Parathyroid adenoma (tissue), 2 donors: ENCODE measurements around the gene CD81.

Source experiments
- H2AFZ ChIP-seq: fragments of 300-600 bp; sonication (generic); one replicate; pipeline ENCODE4 v1.7.0; 2017; ENCODE audit warnings: antibody characterized with exemption, mild to moderate bottlenecking
- H3K27ac ChIP-seq: fragments of 300-600 bp; sonication (generic); one replicate; pipeline ENCODE4 v1.7.0; 2017
- H3K27me3 ChIP-seq: fragments of 300-600 bp; sonication (generic); one replicate; pipeline ENCODE4 v1.7.0; 2017; ENCODE audit warnings: low read length; ENCODE audit not compliant: control insufficient read depth, insufficient read depth
- H3K36me3 ChIP-seq: fragments of 300-600 bp; sonication (generic); one replicate; pipeline ENCODE4 v1.7.0; 2017; ENCODE audit warnings: low read length; ENCODE audit not compliant: control insufficient read depth, insufficient read depth
- H3K4me1 ChIP-seq: fragments of 300-600 bp; sonication (generic); one replicate; pipeline ENCODE4 v1.7.0; 2017; ENCODE audit warnings: control low read depth
- H3K4me2 ChIP-seq: fragments of 300-600 bp; sonication (generic); one replicate; pipeline ENCODE4 v1.7.0; 2017; ENCODE audit warnings: low read length
- H3K4me3 ChIP-seq: fragments of 300-600 bp; sonication (generic); one replicate; pipeline ENCODE4 v1.7.0; 2017; ENCODE audit warnings: low read depth, low read length
- H3K79me2 ChIP-seq: fragments of 300-600 bp; sonication (generic); one replicate; pipeline ENCODE4 v1.7.0; 2017; ENCODE audit warnings: control low read depth
- H3K9ac ChIP-seq: fragments of 300-600 bp; sonication (generic); one replicate; pipeline ENCODE4 v1.7.0; 2017; ENCODE audit warnings: mild to moderate bottlenecking
- H3K9me3 ChIP-seq: fragments of 300-600 bp; sonication (generic); one replicate; pipeline ENCODE4 v1.7.0; 2017; ENCODE audit warnings: low read length; ENCODE audit not compliant: control insufficient read depth
- CTCF ChIP-seq: fragments of 300-600 bp; sonication (generic); IDR thresholded peaks from one replicate; pipeline ENCODE4 v1.7.0; 2017; ENCODE audit warnings: antibody characterized with exemption, mild to moderate bottlenecking
- donor health status: primary hyperparathyroidism.

Gene CD81

DNA sequence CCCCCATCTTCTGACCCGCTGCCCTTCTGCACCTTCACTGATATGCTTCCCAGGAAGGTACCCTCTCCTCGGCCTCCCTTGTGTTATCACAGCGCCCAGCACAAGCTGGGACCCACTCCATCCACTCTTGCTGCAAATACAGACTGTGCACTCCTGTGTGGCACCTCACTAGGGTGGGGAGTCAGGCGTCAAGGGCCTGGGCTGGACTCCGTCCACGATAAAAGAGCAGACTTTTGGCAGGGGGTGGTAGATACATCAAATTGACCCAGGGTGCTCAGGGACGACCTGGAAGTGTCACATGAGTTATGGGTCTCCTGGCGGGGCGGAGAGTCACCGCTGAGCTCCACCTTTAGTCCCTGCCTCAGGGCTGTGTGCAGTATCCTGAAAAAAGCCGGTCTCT lies 66.3 kb downstream of the CD81 start:
- Histone ChIP-seq H3K79me2 (peaks cover 15% of the 10 kb centered on the region), H2AFZ (no peak overlapping the region), H3K27ac (no peak overlapping the region), H3K4me1 (no peaks in the 10 kb centered on the region), H3K4me3 (no peak overlapping the region), H3K9ac (no peak overlapping the region), H3K4me2 (no peak overlapping the region), H3K27me3 (no peaks in the 10 kb centered on the region), H3K9me3 (no peaks in the 10 kb centered on the region), H3K36me3 (no peaks in the 10 kb centered on the region)
- no peak for TF ChIP-seq CTCF

GRCh38 chr11:2443881-2444820 lies 67.0 kb downstream of the CD81 start, which contains the start of gene TRPM5:
TSS of gene TRPM5 (minus strand) at chr11:2444514. CDS start at chr11:2423036, 21,478 bp downstream.
- no peaks in the 10 kb centered on the region for H3K4me1 ChIP-seq
- no peaks in the 10 kb centered on the region for H3K36me3 ChIP-seq
- peak within 1 kb of the TSS; percentile 80 for H3K4me2 ChIP-seq
- peaks cover 15% of the 10 kb centered on the region for H3K79me2 ChIP-seq
- H3K9me3 ChIP-seq: no peaks in the 10 kb centered on the region
- no peak within 1 kb of the TSS for H3K27ac ChIP-seq
- H3K27me3 ChIP-seq: no peaks in the 10 kb centered on the region
- H3K4me3 ChIP-seq: peak within 1 kb of the TSS; percentile 52
- no peak within 1 kb of the TSS for H3K9ac ChIP-seq
- TF ChIP-seq CTCF: no peak
- H2AFZ ChIP-seq: peak within 1 kb of the TSS; percentile 46

- Histone ChIP-seq H3K4me3 (peak within 1 kb of the TSS; percentile 52), H2AFZ (peak within 1 kb of the TSS; percentile 46), H3K27ac (peak within 1 kb of the TSS; percentile 24), H3K9ac (no peak within 1 kb of the TSS), H3K27me3 (no peaks in the 10 kb centered on the region), H3K9me3 (no peaks in the 10 kb centered on the region), H3K79me2 (peaks cover 15% of the 10 kb centered on the region), H3K4me2 (peak within 1 kb of the TSS; percentile 80), H3K36me3 (no peaks in the 10 kb centered on the region), H3K4me1 (no peaks in the 10 kb centered on the region)
- no peak for TF ChIP-seq CTCF
These were observed 68.0 kb downstream of the CD81 start, which contains the start of gene KCNQ1 for GRCh38 chr11:2444821-2445745. TSS of gene KCNQ1 (plus strand) at chr11:2445008. CDS start at chr11:2445099, 91 bp downstream.

DNA sequence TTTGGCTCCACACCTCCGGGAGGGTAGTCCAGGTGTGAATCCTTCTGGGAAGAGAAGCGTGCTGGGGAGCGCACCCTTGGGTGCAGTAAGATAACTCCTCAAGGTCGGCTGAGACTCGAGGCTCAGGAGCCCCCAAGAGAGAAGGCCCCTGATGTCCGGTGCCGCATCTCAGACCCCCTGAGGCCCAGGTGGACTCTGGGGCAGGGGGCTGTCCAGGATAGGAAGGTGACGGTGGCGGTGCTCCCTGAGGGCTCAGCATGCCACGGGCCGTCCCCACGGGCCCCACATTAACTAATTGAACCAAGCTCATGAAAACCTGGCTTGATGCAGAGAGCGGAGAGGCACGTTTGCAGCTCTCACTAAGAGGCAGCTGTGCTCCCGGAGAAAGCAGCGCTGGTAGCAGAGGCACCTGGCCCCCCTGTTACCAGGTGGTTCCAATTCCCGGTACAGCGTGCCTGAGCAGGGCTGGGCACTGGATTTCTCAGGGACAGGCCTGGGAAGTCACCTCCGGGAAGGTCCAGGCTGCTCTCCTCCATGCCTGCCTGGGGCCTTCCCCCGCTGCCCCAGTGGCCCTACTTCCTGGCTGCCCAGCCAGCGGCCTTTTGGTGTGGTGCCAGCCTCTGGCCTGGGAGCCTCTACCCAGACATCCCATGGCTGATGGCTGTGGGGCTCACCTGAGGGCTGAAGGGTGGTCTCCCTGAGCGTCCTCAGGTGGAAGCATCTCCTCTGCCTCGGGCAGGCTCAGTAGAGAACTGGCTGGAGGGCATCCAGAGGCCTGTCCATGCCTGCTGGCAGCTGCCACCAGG lies 68.8 kb downstream of the CD81 start:
- Histone ChIP-seq H3K79me2 (peaks cover 15% of the 10 kb centered on the region), H2AFZ (peak overlapping the region; percentile 42), H3K4me3 (peak overlapping the region; percentile 52), H3K9me3 (no peaks in the 10 kb centered on the region), H3K36me3 (no peaks in the 10 kb centered on the region), H3K9ac (no peak overlapping the region), H3K27ac (peak overlapping the region; percentile 24), H3K27me3 (no peaks in the 10 kb centered on the region), H3K4me2 (peak overlapping the region; percentile 80), H3K4me1 (no peaks in the 10 kb centered on the region)
- TF ChIP-seq CTCF: no peak
